Osteoblast (primary cell): ENCODE results near the gene GNB2. TPM values are rescaled to one million over a fixed set of nuclear protein-coding genes. Genes with fewer than 3 reads are reported as not detected.
A peak's percentile ranks its signal among the peaks of the same experiment; 100 is the strongest.

ENCODE experiments used
- DNase-seq: peaks from one replicate; pipeline ENCODE4 v3.0.0; 2011; ENCODE audit warnings: low spot score, mixed read lengths; ENCODE audit not compliant: insufficient read length; ENCODE audit errors: missing footprints
- H2AFZ ChIP-seq: 2 replicates; pipeline ENCODE4 v1.6.0; 2011; ENCODE audit warnings: mild to moderate bottlenecking, low read length
- H3K27ac ChIP-seq: 2 replicates; pipeline ENCODE4 v1.5.1; 2011; ENCODE audit warnings: mild to moderate bottlenecking, low read depth, low read length, moderate library complexity
- H3K27me3 ChIP-seq: 2 replicates; pipeline ENCODE4 v1.6.0; 2012; ENCODE audit warnings: mild to moderate bottlenecking, control low read depth, inconsistent platforms, low read length, moderate library complexity; ENCODE audit not compliant: insufficient read depth
- H3K36me3 ChIP-seq: 2 replicates; pipeline ENCODE4 v1.5.1; 2011; ENCODE audit warnings: mild to moderate bottlenecking, low read length, control low read depth, moderate library complexity; ENCODE audit not compliant: insufficient read depth
- H3K4me1 ChIP-seq: 2 replicates; pipeline ENCODE4 v1.5.1; 2011; ENCODE audit warnings: mild to moderate bottlenecking, low read length, control low read depth, moderate library complexity; ENCODE audit not compliant: insufficient read depth
- H3K4me2 ChIP-seq: 2 replicates; pipeline ENCODE4 v1.6.0; 2011; ENCODE audit warnings: mild to moderate bottlenecking, low read length; ENCODE audit not compliant: insufficient read depth
- H3K4me3 ChIP-seq: fragments of 200-600 bp; sonication (generic); 3 replicates; pipeline ENCODE4 v1.5.1; 2012; ENCODE audit warnings: mild to moderate bottlenecking, low read length, inconsistent platforms; ENCODE audit not compliant: insufficient read depth
- H3K79me2 ChIP-seq: 2 replicates; pipeline ENCODE4 v1.6.0; 2012; ENCODE audit warnings: mild to moderate bottlenecking, low read length, control low read depth, inconsistent platforms; ENCODE audit not compliant: insufficient read depth
- H3K9me3 ChIP-seq: 2 replicates; pipeline ENCODE4 v1.5.1; 2011; ENCODE audit warnings: low read depth, low read length, control low read depth
- H4K20me1 ChIP-seq: 2 replicates; pipeline ENCODE4 v1.6.0; 2012; ENCODE audit warnings: mild to moderate bottlenecking, low read length, control low read depth; ENCODE audit not compliant: insufficient read depth
- CTCF ChIP-seq: IDR thresholded peaks from 2 replicates; pipeline ENCODE4 v1.5.1; 2011; ENCODE audit warnings: mild to moderate bottlenecking, low read depth, low read length, moderate library complexity; ENCODE audit errors: extremely low read depth
- total RNA-seq: library from RNA; depleted of rRNA; stranded (reverse); fragments of >200 nt; gene quantifications from 2 replicates; pipeline ENCODE4 v1.2.3, GENCODE V29; 2012

GNB2 gene
- total RNA-seq, 1 donor: 72.7 TPM

GRCh38 chr7:100692578-100692961 lies 19.0 kb downstream of the GNB2 start:
- peak overlapping the region; percentile 83 for H3K4me3 ChIP-seq
- H4K20me1 ChIP-seq: peaks cover 51% of the 10 kb centered on the region
- no peaks in the 10 kb centered on the region for H3K36me3 ChIP-seq
- no peaks in the 10 kb centered on the region for H3K9me3 ChIP-seq
- H3K79me2 ChIP-seq: peaks cover 61% of the 10 kb centered on the region
- TF ChIP-seq CTCF: no peak
- peak overlapping the region; percentile 90 for H3K4me2 ChIP-seq
- H2AFZ ChIP-seq: no peak overlapping the region
- H3K27ac ChIP-seq: no peak overlapping the region
- peaks cover 14% of the 10 kb centered on the region for H3K4me1 ChIP-seq
- no peaks in the 10 kb centered on the region for H3K27me3 ChIP-seq
- DNase-seq: peak; percentile 83

- Histone ChIP-seq H3K27me3 (no peaks in the 10 kb centered on the region), H3K4me2 (peak overlapping the region; percentile 90), H3K79me2 (peaks cover 51% of the 10 kb centered on the region), H3K9me3 (no peaks in the 10 kb centered on the region), H4K20me1 (peaks cover 44% of the 10 kb centered on the region), H3K27ac (no peak overlapping the region), H3K4me1 (peaks cover 14% of the 10 kb centered on the region), H3K36me3 (no peaks in the 10 kb centered on the region), H2AFZ (no peak overlapping the region), H3K4me3 (peak overlapping the region; percentile 83)
- TF ChIP-seq CTCF: no peak
- DNase-seq: peak; percentile 91
Measured at GRCh38 chr7:100693312-100694097, 20.0 kb downstream of the GNB2 start.

- Histone ChIP-seq H3K27me3 (peaks cover 5% of the 10 kb centered on the region), H3K36me3 (no peaks in the 10 kb centered on the region), H3K4me1 (peaks cover 14% of the 10 kb centered on the region), H3K27ac (no peak within 1 kb of the TSS), H2AFZ (peak within 1 kb of the TSS; percentile 46), H3K9me3 (no peaks in the 10 kb centered on the region), H3K79me2 (peaks cover 44% of the 10 kb centered on the region), H3K4me3 (peak within 1 kb of the TSS; percentile 83), H4K20me1 (peaks cover 38% of the 10 kb centered on the region), H3K4me2 (peak within 1 kb of the TSS; percentile 90)
- TF ChIP-seq CTCF: no peak
- peak; percentile 99 for DNase-seq
Measured at GRCh38 chr7:100694098-100694745, 20.7 kb downstream of the GNB2 start, which contains the start of gene GIGYF1. TSS of gene GIGYF1 (minus strand) at chr7:100694250. CDS start at chr7:100688238, 6,012 bp downstream.

GRCh38 chr7:100696123-100696521 lies 22.6 kb downstream of the GNB2 start:
- no peak for TF ChIP-seq CTCF
- Histone ChIP-seq H3K4me1 (peaks cover 14% of the 10 kb centered on the region), H3K4me2 (no peak overlapping the region), H2AFZ (no peak overlapping the region), H4K20me1 (peaks cover 22% of the 10 kb centered on the region), H3K9me3 (no peaks in the 10 kb centered on the region), H3K36me3 (no peaks in the 10 kb centered on the region), H3K4me3 (no peak overlapping the region), H3K27ac (no peak overlapping the region), H3K27me3 (peaks cover 12% of the 10 kb centered on the region), H3K79me2 (peaks cover 26% of the 10 kb centered on the region)
- no peak for DNase-seq
